Fibroblast of skin of right biceps (primary cell): ENCODE data around the gene DGUOK.
A peak's percentile ranks its signal among the peaks of the same experiment; 100 is the strongest.
"Not testable (repeated sequence)": the region's sequence is repeated elsewhere in the genome, so short reads cannot be mapped to it uniquely, and the experiment has no call there.

ENCODE experiments used
- DNase-seq: peaks from one replicate; pipeline ENCODE4 v3.0.0-alpha.2; 2013

Gene DGUOK

GRCh38 chr2:73926493-73927327, at the start of gene DGUOK:
Gene DGUOK, plus strand, starts transcription at chr2:73926880. Its CDS starts 31 bp downstream, at chr2:73926911.
- peak; percentile 99 for DNase-seq

- DNase-seq: no peak
Measured at GRCh38 chr2:73877071-73877802, 49.4 kb upstream of the DGUOK start.

GRCh38 chr2:73877984-73878383, 48.7 kb upstream of the DGUOK start:
- DNase-seq: not testable (repeated sequence)

GRCh38 chr2:73885406-73885805, 41.3 kb upstream of the DGUOK start:
- no peak for DNase-seq

- DNase-seq: no peak
Measured at GRCh38 chr2:73886357-73886756, 40.3 kb upstream of the DGUOK start.

GRCh38 chr2:73887596-73888353, 38.9 kb upstream of the DGUOK start:
- not testable (repeated sequence) for DNase-seq

- no peak for DNase-seq
Measured at GRCh38 chr2:73888388-73888787, 38.3 kb upstream of the DGUOK start.

- DNase-seq: no peak
Measured at GRCh38 chr2:73889206-73889605, 37.5 kb upstream of the DGUOK start.

GRCh38 chr2:73890301-73891092, 36.2 kb upstream of the DGUOK start:
- DNase-seq: peak; percentile 25

GRCh38 chr2:73891276-73891901, 35.3 kb upstream of the DGUOK start:
- no peak for DNase-seq

GRCh38 chr2:73892631-73893329, 33.9 kb upstream of the DGUOK start, which contains the start of gene ACTG2:
Gene ACTG2, plus strand, starts transcription at chr2:73893008. Its CDS starts 8,304 bp downstream, at chr2:73901312.
- DNase-seq: peak; percentile 72

GRCh38 chr2:73893764-73894474, 32.8 kb upstream of the DGUOK start:
- DNase-seq: no peak

GRCh38 chr2:73894475-73894850, 32.2 kb upstream of the DGUOK start:
- DNase-seq: no peak

GRCh38 chr2:73894877-73895276, 31.8 kb upstream of the DGUOK start:
- no peak for DNase-seq

GRCh38 chr2:73895473-73895872, 31.2 kb upstream of the DGUOK start:
- no peak for DNase-seq

- DNase-seq: peak; percentile 94
Measured at GRCh38 chr2:73896362-73897239, 30.1 kb upstream of the DGUOK start.

GRCh38 chr2:73897240-73897583, 29.5 kb upstream of the DGUOK start:
- DNase-seq: no peak

- no peak for DNase-seq
Measured at GRCh38 chr2:73897934-73898333, 28.7 kb upstream of the DGUOK start.

GRCh38 chr2:73899801-73900336, 26.8 kb upstream of the DGUOK start:
- no peak for DNase-seq
